HEK293 (cell line): ENCODE data around the gene SCFD2.
"Not testable (repeated sequence)": the region's sequence is repeated elsewhere in the genome, so short reads cannot be mapped to it uniquely, and the experiment has no call there.

Source experiments
- CTCF ChIA-PET: fragments of 350-600 bp; formaldehyde crosslinking; extraction: SDS; loops from one replicate; lab custom pipeline; 2021; ENCODE audit warnings: antibody characterized with exemption; lab: Yijun Ruan, JAX
- POLR2A ChIA-PET: fragments of 300-600 bp; formaldehyde crosslinking; extraction: SDS; loops from one replicate; lab custom pipeline; 2020; ENCODE audit warnings: antibody characterized with exemption, inconsistent platforms; lab: Yijun Ruan, JAX
- H3K27ac ChIP-seq: fragments of 200-500 bp; sonication (Bioruptor generic); 2 replicates; pipeline ENCODE4 v1.5.1; 2014; ENCODE audit warnings: low read depth, low read length, control low read depth, inconsistent platforms; ENCODE audit errors: extremely low read depth
- H3K36me3 ChIP-seq, 2 experiments: fragments of 200-500 bp in 1 of 2; sonication (Bioruptor generic) in 1 of 2; 1 replicate in 1 of 2; 2 replicates in 1 of 2; pipeline ENCODE4 v1.5.1; 2014 to 2017; ENCODE audit warnings: inconsistent platforms in 2 of 2, low read length in 2 of 2; ENCODE audit not compliant: control insufficient read depth in 2 of 2, insufficient read depth in 1 of 2
- H3K4me1 ChIP-seq: fragments of 200-500 bp; sonication (Bioruptor generic); 2 replicates; pipeline ENCODE4 v1.5.1; 2014; ENCODE audit warnings: mild to moderate bottlenecking, low read length, inconsistent platforms; ENCODE audit not compliant: control insufficient read depth, insufficient read depth
- H3K4me3 ChIP-seq: 2 replicates; pipeline ENCODE4 v1.5.1; 2011; ENCODE audit warnings: low read depth, mild to moderate bottlenecking, control low read depth, low read length, moderate library complexity
- H3K9me3 ChIP-seq: fragments of 200-500 bp; sonication (Bioruptor generic); 2 replicates; pipeline ENCODE4 v1.5.1; 2014; ENCODE audit warnings: low read depth, low read length, inconsistent platforms; ENCODE audit not compliant: control insufficient read depth, insufficient read depth
- INSM2 ChIP-seq: fragments of 450-650 bp; formaldehyde crosslinking; IDR thresholded peaks from 2 replicates; pipeline ENCODE4 v1.5.1; 2016; ENCODE audit warnings: missing biosample characterization, missing genetic modification characterization
- SETDB1 ChIP-seq: IDR thresholded peaks from one replicate; pipeline ENCODE4 v1.6.1; 2017; ENCODE audit warnings: mild to moderate bottlenecking, low read length, moderate library complexity, mixed read lengths; ENCODE audit not compliant: insufficient read length
- ZNF169 ChIP-seq: fragments of 450-650 bp; formaldehyde crosslinking; IDR thresholded peaks from 2 replicates; pipeline ENCODE4 v1.5.1; 2016; ENCODE audit warnings: missing biosample characterization, missing genetic modification characterization
- ZNF366 ChIP-seq: fragments of 450-650 bp; formaldehyde crosslinking; conservative IDR thresholded peaks from 2 replicates; pipeline ENCODE4 v1.5.1; 2016; ENCODE audit warnings: missing biosample characterization, missing genetic modification characterization
- ZNF513 ChIP-seq: fragments of 450-650 bp; IDR thresholded peaks from 2 replicates; pipeline ENCODE4 v1.5.1; 2018; ENCODE audit warnings: missing biosample characterization, missing genetic modification characterization
- ZNF544 ChIP-seq: fragments of 450-650 bp; formaldehyde crosslinking; IDR thresholded peaks from 2 replicates; pipeline ENCODE4 v1.5.0; 2017; ENCODE audit warnings: missing biosample characterization, missing genetic modification characterization

Gene SCFD2

GRCh38 chr4:53346920-53347852 is 18.7 kb downstream of the SCFD2 start:
- H3K9me3 ChIP-seq, result no peaks in the 10 kb centered on the region
- no peaks in the 10 kb centered on the region for H3K4me1 ChIP-seq
- H3K27ac ChIP-seq, result no peak overlapping the region
- no peak for TF ChIP-seq ZNF544 (tag by site-specific recombination)
- TF ChIP-seq ZNF366 (tag by site-specific recombination), result no peak
- no peak for TF ChIP-seq ZNF169
- TF ChIP-seq INSM2, result no peak
- ChIA-PET CTCF (no interaction called here), POLR2A (no interaction called here)
- H3K36me3 ChIP-seq, result peaks cover 0 to 8% of the 10 kb centered on the region in 2 experiments; a peak in 1 of 3 replicates
- no peak overlapping the region for H3K4me3 ChIP-seq

- CTCF ChIA-PET, H3K9me3 ChIP-seq, H3K4me1 ChIP-seq, H3K4me3 ChIP-seq, H3K36me3 ChIP-seq, H3K27ac ChIP-seq, POLR2A ChIA-PET: not testable (repeated sequence)
Observed at GRCh38 chr4:53346392-53346791, 19.5 kb downstream of the SCFD2 start.

- H3K27ac ChIP-seq, H3K4me1 ChIP-seq, H3K36me3 ChIP-seq, H3K4me3 ChIP-seq, H3K9me3 ChIP-seq, POLR2A ChIA-PET: not testable (repeated sequence)
- CTCF ChIA-PET, result interaction anchor here (0.9 kb wide), 1 partner anchor 8 kb away, joined by 3 read pairs; no protein-coding TSS in a partner anchor
Observed at GRCh38 chr4:53340145-53340544, 25.7 kb downstream of the SCFD2 start.

- H3K4me1 ChIP-seq, H3K27ac ChIP-seq, H3K4me3 ChIP-seq, H3K36me3 ChIP-seq, POLR2A ChIA-PET, CTCF ChIA-PET, H3K9me3 ChIP-seq: not testable (repeated sequence)
Observed at GRCh38 chr4:53334916-53335315, 30.9 kb downstream of the SCFD2 start.

GRCh38 chr4:53326535-53326934 is 39.3 kb downstream of the SCFD2 start:
- Histone ChIP-seq H3K4me1 (peaks cover 3% of the 10 kb centered on the region; the same call in 1 of the 2 replicates), H3K9me3 (no peaks in the 10 kb centered on the region)
- CTCF ChIA-PET, result no interaction called here
- no peak for TF ChIP-seq SETDB1
- no peak for TF ChIP-seq ZNF513 (tag by site-specific recombination)
- no peak for TF ChIP-seq ZNF366 (tag by site-specific recombination)
- TF ChIP-seq, all 188 proteins: peak for 0
- no peak overlapping the region for H3K4me3 ChIP-seq
- H3K36me3 ChIP-seq, result no peaks in the 10 kb centered on the region
- POLR2A ChIA-PET, result no interaction called here
- no peak overlapping the region for H3K27ac ChIP-seq
